Activated T-cell treated with anti-CD3 and anti-CD28 coated beads for 1 hour (primary cell): ENCODE results near the gene DRG1.
"Not testable (repeated sequence)": the region's sequence is repeated elsewhere in the genome, so short reads cannot be mapped to it uniquely, and the experiment has no call there.

Experiments
- DNase-seq: peaks from one replicate; pipeline ENCODE4 v3.0.0-alpha.2; 2020; ENCODE audit warnings: low read depth

Gene DRG1, protein sequence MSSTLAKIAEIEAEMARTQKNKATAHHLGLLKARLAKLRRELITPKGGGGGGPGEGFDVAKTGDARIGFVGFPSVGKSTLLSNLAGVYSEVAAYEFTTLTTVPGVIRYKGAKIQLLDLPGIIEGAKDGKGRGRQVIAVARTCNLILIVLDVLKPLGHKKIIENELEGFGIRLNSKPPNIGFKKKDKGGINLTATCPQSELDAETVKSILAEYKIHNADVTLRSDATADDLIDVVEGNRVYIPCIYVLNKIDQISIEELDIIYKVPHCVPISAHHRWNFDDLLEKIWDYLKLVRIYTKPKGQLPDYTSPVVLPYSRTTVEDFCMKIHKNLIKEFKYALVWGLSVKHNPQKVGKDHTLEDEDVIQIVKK

GRCh38 chr22:31399211-31400022 is at the start of gene DRG1:
TSS of gene DRG1 (plus strand) at chr22:31399604. CDS start at chr22:31399684, 80 bp downstream.
- peak; percentile 93 for DNase-seq

GRCh38 chr22:31349960-31350359 is 49.4 kb upstream of the DRG1 start:
- DNase-seq = no peak

GRCh38 chr22:31350410-31350863 is 49.0 kb upstream of the DRG1 start:
- no peak for DNase-seq

DNA sequence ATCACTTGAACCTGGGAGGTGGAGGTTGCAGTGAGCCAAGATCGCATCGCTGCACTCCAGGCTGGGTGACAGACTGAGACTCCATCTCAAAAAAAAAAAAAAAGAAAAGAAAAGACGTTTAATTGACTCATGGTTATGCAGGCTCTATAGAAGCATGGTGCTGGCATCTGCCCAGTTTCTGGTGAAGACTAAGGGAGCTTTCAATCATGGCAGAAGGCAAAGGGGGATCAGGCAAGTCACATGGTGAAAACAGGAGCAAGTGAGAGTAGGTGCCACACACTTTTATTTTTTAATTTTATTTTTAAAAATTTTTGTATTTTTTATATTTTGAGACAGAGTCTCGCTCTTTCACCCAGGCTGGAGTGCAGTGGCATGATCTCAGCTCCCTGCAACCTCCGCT is 44.9 kb upstream of the DRG1 start:
- no peak for DNase-seq

GRCh38 chr22:31360029-31360428 is 39.4 kb upstream of the DRG1 start:
- no peak for DNase-seq

DNA sequence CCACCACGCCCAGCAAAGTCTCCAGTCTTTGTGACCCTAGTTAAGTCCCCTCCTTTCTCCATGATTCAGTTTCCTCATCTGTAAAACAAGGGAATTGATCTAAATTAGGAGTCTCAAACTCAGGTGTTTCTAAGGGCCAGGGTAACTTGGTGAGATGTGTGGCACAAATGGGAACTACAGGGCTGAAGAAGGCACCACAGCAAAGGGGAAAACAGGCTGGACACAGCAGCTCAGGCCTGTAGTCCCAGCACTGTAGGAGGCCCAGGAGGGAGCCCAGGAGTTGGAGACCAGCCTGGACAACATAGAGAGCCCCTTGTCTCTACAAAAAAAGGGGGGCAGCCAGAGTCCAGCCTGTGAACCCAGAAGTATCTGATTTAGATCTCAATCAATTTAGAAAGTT is 37.7 kb upstream of the DRG1 start:
- DNase-seq = no peak

DNA sequence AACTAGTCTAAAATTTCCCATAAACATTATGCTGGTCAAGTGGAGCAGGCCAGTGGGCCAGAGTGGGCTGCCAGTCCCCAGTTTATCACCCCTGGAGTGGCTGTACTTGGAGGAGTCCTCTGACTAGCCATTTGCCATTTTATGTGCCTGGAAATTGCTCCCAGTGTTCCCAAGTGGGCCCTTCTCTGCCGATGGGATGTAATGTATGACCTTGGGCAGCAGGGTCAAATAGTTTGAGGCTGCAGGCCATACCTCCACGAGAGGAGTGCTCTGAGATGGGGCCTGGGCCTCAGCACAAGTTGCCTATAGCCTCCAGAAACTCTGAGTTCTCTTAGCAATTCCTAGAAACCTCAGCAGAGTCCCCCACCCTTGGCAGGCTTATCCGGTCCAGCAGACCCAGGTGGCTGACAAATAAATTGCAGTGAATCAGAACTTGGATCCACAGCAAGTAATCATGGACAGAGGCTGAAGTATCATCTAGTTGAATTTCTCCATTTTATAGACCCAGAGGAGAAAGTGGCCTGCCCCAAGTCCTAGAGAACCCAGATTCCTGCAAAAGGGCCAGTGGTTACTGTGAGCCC is 35.4 kb upstream of the DRG1 start:
- DNase-seq = no peak

DNA sequence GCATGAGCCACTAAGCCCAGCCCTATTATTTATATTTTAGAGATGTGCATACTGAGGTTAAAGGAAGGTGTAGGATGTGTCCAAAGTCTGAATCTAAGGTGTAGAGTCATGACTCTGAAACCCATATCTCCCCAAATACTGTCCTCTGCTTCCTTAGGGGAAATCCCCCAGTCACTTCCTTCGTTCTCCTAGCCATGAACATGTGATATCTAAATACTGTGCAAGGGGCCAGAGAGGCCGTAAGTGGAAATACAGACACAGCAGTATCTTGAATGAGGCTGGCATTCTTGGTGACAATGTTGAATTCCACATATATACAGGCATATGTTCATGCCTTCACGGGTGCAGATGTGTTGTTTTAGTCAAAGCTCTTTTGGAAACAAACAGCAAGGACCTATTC is 32.0 kb upstream of the DRG1 start:
- DNase-seq = no peak

GRCh38 chr22:31377612-31378011 is 21.8 kb upstream of the DRG1 start:
- DNase-seq = no peak

DNA sequence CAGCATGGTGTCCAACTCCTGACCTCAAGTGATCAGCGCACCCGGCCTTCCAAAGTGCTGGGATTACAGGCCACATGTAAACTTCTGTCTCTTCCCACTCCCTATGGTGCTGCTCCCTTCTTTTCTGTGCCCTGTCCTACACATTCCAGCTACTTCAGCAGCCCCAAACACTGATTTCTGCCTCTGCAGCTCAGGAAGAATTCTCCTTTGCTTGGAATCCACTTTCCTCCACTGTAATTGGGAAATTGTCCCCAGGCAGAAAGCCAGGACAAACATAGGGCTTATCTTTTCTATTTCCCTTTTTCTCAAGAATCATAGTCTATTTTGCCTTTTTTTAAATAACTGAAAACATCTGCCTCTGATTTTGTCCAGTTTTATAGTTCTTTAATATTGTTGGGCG is 21.3 kb upstream of the DRG1 start:
- no peak for DNase-seq

DNA sequence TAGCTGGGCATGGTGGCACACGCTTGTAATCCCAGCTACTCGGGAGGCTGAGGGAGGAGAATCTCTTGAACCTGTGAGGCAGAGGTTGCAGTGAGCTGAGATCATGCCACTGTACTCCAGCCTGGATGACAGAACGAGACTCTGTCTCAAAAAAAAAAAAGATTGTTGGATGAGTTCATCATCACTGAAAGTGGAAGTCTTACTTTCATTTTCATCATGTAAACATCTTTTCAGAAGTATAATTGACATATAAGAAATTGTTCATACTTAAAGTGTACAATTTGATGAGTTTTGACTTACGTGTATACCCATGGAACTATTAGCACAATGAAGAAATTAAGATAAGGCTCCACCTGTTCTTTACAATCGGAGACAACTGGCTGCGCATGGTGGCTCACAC is 20.8 kb upstream of the DRG1 start:
- not testable (repeated sequence) for DNase-seq

DNA sequence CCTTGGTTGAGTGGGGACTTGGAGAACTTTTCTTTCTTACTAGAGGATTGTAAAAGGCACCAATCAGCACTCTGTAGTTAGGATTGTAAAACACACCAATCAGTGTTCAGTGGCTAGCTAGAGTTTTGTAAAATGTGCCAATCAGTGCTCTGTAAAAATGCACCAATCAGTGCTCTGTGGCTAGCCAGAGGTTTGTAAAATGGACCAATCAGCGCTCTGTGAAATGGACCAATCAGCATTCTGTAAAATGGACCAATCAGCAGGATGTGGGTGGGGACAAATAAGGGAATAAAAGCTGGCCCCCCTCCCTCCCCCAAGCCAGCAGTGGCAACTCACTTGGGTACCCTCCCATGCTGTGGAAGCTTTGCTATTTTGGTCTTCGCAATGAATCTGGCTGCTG is 5.5 kb upstream of the DRG1 start:
- no peak for DNase-seq

DNA sequence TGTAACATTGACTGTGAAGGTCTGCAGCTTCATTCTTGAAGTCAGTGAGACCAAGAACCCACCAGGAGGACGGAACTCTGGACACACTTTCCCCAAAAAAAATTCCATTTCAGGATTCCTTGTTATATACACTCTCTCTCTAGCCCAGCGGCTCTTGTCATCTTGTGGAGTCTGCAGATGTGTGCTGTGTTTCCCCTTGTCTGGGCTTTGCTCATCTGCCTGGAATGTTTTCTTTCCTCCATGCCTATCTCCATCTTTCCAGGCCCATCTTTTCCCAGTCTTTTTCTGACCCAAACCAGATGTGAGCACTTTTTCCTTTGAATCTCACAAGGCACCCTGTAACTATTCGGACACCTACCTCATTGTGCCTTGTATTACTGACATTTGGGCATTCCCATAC is 5.1 kb upstream of the DRG1 start:
- DNase-seq = no peak

GRCh38 chr22:31398231-31398630 is 1.2 kb upstream of the DRG1 start:
- DNase-seq = no peak

- no peak for DNase-seq
These were observed 606 bp downstream of the DRG1 start for GRCh38 chr22:31400023-31400397.

- DNase-seq = not testable (repeated sequence)
These were observed 2.9 kb downstream of the DRG1 start for GRCh38 chr22:31402350-31402749.

GRCh38 chr22:31425331-31426050 is 26.1 kb downstream of the DRG1 start:
- DNase-seq = no peak

GRCh38 chr22:31431950-31432349 is 32.5 kb downstream of the DRG1 start:
- no peak for DNase-seq

DNA sequence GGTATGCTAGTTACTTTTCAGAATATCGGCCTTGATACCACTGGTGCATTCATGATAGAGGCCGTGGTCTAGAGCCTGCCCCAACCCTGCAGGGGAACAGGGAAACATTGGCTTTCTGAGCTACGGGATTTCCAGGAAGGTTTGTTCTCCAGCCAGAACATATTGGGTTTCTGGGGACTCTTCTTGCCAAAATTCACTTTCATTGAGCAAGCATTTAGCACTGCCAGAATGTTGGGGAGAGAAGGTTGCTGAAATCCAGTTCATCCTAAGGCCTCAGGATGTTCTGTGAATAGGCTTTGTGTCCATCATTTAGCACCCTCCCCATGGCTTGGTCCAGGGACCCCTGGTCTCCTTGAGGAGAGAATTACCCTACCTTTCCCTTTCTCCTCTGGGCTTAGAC is 36.7 kb downstream of the DRG1 start:
- DNase-seq = no peak

GRCh38 chr22:31439808-31440207 is 40.4 kb downstream of the DRG1 start:
- DNase-seq = no peak

GRCh38 chr22:31440681-31441080 is 41.3 kb downstream of the DRG1 start:
- no peak for DNase-seq

- no peak for DNase-seq
These were observed 42.2 kb downstream of the DRG1 start for GRCh38 chr22:31441652-31442051.
